SK-N-SH (cell line): Measurements from ENCODE around the gene ZAR1.

Experiments
- CTCF ChIP-seq: fragments of 200-600 bp; sonication (generic); IDR thresholded peaks from 2 replicates; pipeline ENCODE4 v1.6.1; 2017; ENCODE audit warnings: antibody characterized with exemption, mild to moderate bottlenecking, moderate library complexity
- EP300 ChIP-seq, 2 experiments: IDR thresholded peaks; 2 replicates each; pipeline versions ENCODE4 v1.4.0 to v1.6.1; 2012; ENCODE audit warnings: borderline replicate concordance in 1 of 2, low read depth in 1 of 2, low read length in 1 of 2
- EZH2phosphoT487 ChIP-seq: fragments of 200-600 bp; sonication (generic); IDR thresholded peaks from 2 replicates; pipeline ENCODE4 v1.6.1; 2017; ENCODE audit warnings: low read depth, mixed run types, mild to moderate bottlenecking, antibody characterized with exemption, moderate library complexity, borderline replicate concordance
- FOXJ3 ChIP-seq: sonication (generic); formaldehyde crosslinking; IDR thresholded peaks from 2 replicates; pipeline ENCODE4 v1.5.1; 2020; ENCODE audit warnings: mild to moderate bottlenecking, missing genetic modification reagents
- GATA2 ChIP-seq: sonication (generic); formaldehyde crosslinking; IDR thresholded peaks from 2 replicates; pipeline ENCODE4 v1.5.0; 2020; ENCODE audit warnings: mild to moderate bottlenecking, missing genetic modification reagents
- MXI1 ChIP-seq: IDR thresholded peaks from 2 replicates; pipeline ENCODE4 v1.6.1; 2012; ENCODE audit warnings: mild to moderate bottlenecking, low read depth, low read length, improper control_type of control experiment
- REST ChIP-seq: IDR thresholded peaks from 2 replicates; pipeline ENCODE4 v1.6.1; 2012; ENCODE audit warnings: mild to moderate bottlenecking, low read depth, low read length, moderate library complexity
- TAF1 ChIP-seq: IDR thresholded peaks from 2 replicates; pipeline ENCODE4 v1.6.1; 2012; ENCODE audit warnings: low read depth, mild to moderate bottlenecking, low read length, moderate library complexity, borderline replicate concordance
- YY1 ChIP-seq: IDR thresholded peaks from 2 replicates; pipeline ENCODE4 v1.4.0; 2012; ENCODE audit warnings: low read depth, mild to moderate bottlenecking

- no peak for TF ChIP-seq YY1
- no peak for TF ChIP-seq CTCF
- TF ChIP-seq REST = no peak
- no peak for TF ChIP-seq EZH2phosphoT487
- no peak for TF ChIP-seq EP300 (IDR thresholded peaks at IDR 0.05; ENCODE audit: borderline replicate concordance in 1 of 2, low read depth in 1 of 2, low read length in 1 of 2)
- TF ChIP-seq FOXJ3 (CRISPR knock-in tag) = no peak
- no peak for TF ChIP-seq GATA2
- no peak for TF ChIP-seq TAF1
- no peak for TF ChIP-seq MXI1
Measured at GRCh38 chr4:48543796-48544195, 53.7 kb downstream of the ZAR1 start.
